SIG-M5 treated with dmso at 0.1 percent for 504 hours (cell line): Measurements from ENCODE around the gene TCN2.
A peak's percentile ranks its signal among the peaks of the same experiment; 100 is the strongest.
"Not testable (repeated sequence)": the region's sequence is repeated elsewhere in the genome, so short reads cannot be mapped to it uniquely, and the experiment has no call there.

Experiments used
- DNase-seq: peaks from one replicate; lab custom pipeline; 2025; ENCODE audit not compliant: unreplicated experiment; lab: John Stamatoyannopoulos, UW

Gene TCN2

DNA sequence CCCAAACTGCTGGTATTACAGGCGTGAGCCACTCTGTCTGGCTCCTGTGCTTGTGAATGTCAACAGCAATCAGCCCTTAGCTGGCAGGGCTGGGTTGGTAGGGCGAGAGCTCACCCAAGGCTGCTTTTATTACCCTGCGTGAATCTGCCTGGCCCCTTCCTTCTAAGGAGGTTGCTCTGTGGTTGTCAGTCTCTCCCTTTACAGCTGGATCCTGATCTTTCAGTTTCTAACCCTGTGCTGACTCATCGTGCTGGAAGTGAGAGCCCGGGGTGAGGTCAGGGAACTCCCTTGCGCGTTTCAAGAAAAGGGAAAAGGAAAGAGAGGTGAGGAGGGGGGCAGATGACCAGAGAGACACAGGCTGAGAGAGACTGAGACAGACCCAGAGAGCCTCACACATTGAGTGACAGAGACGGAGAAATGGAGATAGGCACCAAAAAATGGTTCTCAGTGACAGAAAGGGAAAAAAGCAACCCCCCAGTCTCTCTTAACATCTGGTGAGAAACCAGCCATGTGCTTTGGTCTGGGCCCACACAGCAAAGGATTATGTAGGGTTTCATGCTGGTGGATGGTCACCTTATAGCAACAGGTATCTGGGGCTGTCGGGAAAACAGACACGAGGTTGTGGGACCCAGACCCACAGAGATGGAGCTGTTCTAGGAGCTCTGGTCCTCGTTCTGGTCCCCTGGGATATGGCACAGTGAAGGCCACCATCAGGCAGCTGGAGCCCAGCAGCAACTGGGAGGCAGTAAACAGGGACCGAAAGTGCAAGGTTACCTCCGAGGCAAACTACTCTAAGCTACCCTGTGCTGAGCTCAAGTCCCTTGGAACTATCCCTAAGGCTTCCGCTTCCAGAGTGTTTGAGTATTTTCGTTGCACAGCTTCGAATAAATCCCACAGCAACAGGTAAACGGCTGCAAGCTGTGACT is 2.5 kb downstream of the TCN2 start:
- peak; percentile 82 for DNase-seq

DNA sequence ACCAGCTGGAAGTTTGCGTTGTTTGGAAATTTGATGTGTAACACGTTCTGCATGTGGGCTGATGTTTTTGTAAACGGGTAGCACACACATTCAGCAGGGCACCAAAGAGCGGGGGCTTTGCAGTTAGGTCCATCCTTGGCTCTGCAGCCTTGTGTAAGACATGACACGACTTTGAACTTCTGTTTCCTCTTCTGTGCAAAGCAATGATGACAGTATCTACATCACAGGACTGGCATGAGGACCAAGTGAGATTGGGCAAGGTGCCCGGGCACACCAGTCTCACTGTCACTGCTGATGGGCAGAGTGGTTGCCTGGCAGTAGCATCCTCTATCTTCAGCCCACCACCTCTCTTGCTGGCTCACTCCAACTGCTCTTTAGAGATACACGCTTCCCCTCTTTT is 3.3 kb downstream of the TCN2 start:
- peak; percentile 17 for DNase-seq

DNA sequence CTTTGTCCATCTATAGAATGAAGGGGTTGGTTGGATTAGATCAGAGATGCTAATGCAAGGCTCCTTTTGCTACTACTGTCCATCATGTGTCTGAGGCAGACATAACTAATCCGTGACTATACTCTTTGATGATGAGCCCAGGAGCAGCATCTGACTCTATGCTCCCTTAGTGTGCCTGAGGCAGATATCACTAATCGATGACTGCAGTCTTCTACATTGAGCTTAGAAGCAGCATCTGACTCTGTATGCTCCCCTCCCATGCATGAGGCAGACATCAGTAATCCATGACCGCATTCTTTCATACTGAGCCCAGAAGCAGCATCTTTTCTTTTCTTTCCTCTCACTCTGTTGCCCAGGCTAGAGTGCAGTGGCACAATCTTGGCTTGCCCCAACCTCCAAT is 4.2 kb downstream of the TCN2 start:
- DNase-seq: no peak

DNA sequence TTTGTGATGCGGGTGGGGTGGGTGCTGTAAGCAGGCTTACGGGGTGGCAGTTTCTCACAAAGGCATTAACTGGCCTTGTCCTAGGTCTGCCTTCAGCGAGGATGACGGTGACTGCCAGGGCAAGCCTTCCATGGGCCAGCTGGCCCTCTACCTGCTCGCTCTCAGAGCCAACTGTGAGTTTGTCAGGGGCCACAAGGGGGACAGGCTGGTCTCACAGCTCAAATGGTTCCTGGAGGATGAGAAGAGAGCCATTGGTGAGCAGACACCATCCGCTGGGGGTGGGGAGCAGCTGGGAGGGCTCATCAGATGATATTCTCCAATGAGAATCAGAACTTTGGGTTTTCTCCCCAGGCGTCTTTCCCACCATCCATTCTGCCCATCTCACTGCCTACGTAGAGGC is 5.8 kb downstream of the TCN2 start:
- no peak for DNase-seq

DNA sequence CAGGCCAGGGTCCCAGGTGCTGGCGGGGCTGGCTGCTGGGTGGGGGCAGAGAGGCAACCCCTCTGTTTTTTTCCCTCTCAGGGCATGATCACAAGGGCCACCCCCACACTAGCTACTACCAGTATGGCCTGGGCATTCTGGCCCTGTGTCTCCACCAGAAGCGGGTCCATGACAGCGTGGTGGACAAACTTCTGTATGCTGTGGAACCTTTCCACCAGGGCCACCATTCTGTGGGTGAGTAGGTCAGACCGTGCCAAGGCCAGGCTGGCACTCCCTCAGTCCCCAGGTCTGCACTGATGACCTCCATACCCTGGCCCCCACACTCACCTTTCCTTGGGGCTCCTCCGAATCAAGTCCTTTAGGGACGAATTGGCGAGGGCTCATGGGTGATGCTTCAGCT is 7.3 kb downstream of the TCN2 start:
- no peak for DNase-seq

DNA sequence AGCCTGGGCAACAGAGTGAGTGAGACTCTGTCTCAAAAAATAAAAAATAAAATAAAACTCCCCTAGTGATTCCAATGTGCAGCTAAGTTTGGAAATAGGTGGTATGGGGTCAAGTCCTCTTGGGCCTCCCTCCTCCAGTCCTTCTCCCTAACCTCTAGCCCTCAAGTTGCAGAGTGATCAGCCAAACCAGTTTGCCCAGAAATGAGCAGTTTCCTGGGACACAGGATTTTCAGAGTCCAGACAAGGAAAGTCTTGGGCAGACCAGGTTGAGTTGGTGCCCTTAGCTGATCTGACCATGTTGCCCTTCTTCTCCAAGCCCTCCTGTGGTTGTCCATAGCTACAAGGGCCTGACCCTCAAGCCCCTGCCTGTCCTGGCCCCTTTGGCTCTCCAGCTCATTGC is 7.9 kb downstream of the TCN2 start:
- DNase-seq: no peak

DNA sequence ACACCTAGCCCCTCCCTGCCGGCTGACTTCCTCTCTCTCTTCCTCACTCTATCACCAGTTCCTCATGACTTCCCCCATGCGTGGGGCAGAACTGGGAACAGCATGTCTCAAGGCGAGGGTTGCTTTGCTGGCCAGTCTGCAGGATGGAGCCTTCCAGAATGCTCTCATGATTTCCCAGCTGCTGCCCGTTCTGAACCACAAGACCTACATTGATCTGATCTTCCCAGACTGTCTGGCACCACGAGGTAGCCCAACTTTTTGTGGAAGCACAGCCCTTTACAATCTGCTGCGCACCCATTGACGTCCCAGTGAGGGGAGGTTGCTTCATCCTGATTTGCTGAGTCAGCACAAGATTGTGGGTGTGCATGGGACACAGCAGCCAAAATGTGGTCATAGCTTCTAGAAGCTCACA is 8.6 kb downstream of the TCN2 start:
- DNase-seq: no peak

DNA sequence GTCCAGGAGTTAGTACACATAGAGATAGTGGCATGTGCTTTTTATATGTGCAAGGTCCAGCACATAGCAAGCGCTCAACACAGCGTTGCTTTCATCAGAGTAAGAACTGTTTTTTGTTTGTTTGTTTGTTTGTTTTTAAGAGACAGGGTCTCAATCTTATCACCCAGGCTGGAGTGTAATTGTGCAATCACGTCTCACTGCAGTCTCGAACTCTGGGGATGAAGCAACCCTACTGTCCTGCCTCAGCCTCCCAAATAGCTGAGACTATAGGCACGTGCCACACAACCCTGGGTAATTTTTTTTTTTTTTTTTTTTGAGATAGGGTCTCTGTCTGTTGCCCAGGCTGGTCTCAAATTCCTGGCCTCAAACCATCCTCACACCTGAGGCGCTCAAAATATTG is 10.8 kb downstream of the TCN2 start:
- no peak for DNase-seq

DNA sequence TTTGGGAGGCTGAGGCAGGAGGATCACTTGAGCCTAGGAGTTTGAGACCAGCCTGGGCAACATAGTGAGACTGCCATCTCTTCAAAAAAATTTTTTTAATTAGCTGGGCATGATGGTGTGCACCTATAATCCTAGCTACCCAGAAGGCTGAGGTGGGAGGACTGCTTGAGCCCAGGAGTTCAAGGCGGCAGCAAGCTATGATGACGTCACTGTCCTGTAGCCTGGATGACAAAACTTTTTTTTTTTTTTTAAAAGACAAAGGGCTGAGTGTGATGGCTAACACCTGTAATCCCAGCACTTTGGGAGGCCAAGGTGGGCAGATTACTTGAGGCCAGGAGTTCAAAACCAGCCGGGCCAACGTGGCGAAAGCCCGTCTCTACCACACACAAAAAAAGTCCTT is 12.9 kb downstream of the TCN2 start:
- DNase-seq: not testable (repeated sequence)

DNA sequence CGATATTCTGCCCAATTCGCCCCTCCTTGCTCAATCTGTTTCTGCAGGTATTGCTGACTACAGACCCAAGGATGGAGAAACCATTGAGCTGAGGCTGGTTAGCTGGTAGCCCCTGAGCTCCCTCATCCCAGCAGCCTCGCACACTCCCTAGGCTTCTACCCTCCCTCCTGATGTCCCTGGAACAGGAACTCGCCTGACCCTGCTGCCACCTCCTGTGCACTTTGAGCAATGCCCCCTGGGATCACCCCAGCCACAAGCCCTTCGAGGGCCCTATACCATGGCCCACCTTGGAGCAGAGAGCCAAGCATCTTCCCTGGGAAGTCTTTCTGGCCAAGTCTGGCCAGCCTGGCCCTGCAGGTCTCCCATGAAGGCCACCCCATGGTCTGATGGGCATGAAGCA is 19.4 kb downstream of the TCN2 start:
- no peak for DNase-seq

DNA sequence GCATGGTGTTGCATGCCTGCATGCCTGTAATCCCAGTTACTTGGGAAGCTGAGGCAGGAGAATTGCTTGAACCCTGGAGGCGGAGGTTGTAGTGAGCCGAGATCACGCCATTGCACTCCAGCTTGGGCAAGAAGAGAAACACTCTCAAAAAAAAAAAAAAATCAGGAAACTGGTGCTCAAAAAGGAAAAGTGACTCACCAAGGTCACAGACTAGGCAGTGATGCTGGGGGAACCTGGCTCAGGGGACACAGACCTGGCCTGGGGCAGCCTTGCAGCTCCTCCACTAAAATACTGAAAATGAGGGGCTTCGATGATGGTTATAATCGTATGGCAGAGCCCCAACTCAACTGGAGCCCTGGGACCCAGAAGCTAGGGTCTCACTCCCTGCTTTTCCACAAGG is 20.5 kb downstream of the TCN2 start:
- DNase-seq: no peak

DNA sequence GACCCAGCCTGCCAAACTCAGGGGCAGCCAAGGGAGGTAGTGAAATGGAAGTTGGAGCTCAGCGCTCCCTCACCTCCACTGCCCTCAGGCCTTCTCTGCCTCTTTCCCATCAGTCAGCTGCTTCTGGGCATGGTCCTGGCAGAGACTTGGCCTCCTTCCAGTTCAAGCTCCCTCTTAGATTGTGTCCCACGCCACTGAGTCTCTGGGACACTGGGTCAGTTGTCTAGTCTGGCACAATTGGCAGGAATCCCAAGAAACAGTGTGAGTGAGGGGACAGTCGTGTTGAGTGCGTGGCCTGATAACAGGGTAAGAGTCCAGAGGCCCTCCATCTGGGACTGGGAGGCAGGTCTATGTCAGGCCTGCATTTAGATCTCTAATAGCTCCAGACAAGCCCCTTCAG is 21.5 kb downstream of the TCN2 start:
- no peak for DNase-seq

DNA sequence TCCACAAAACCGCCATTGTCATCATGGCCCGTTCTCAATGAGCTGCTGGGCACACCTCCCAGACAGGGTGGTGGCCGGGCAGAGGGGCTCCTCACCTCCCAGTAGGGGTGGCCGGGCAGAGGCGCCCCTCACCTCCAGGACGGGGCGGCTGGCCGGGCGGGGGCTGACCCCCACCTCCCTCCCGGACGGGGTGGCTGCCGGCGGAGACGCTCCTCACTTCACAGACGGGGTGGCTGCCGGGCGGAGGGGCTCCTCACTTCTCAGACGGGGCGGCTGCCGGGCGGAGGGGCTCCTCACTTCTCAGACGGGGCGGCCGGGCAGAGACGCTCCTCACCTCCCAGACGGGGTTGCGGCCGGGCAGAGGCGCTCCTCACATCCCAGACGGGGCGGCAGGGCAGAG is 24.5 kb downstream of the TCN2 start:
- DNase-seq: not testable (repeated sequence)

DNA sequence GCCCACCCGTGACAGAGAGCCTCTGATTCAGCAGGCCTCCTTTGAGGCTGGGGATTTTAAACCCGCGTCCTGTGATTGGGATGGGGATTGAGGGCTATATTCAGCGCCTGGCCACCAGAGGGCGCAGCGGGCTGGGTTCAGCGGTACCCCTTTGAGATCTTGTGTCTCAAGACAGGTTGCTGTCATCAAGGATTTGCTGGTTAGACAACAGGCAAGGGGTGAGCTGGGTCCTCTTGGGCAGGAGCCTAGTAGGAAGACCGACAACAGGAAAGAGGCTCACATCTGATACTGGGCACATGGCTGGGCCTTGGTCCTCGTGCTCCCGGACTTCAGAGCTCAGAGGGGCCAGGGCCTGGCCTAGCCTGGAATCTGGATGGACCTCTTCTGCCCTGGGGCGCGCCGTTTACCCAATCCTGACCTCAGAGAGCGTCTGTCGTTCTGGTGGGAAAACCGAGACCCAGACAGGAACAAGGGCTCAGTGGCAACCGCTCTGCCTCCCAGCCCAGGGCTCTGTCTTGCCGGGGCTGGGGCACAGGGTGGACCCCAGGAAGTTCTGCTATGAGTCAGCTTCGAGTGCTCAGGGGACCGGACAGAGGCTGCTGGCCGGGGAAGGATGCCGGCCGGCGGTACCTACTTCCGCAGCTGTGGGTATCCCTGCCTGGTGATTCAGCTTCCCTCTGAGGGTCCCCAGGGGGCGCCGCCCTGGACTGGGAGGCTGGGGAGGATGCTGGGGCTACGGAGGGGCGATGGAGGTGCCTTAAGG is 27.7 kb downstream of the TCN2 start:
- DNase-seq: peak; percentile 87

DNA sequence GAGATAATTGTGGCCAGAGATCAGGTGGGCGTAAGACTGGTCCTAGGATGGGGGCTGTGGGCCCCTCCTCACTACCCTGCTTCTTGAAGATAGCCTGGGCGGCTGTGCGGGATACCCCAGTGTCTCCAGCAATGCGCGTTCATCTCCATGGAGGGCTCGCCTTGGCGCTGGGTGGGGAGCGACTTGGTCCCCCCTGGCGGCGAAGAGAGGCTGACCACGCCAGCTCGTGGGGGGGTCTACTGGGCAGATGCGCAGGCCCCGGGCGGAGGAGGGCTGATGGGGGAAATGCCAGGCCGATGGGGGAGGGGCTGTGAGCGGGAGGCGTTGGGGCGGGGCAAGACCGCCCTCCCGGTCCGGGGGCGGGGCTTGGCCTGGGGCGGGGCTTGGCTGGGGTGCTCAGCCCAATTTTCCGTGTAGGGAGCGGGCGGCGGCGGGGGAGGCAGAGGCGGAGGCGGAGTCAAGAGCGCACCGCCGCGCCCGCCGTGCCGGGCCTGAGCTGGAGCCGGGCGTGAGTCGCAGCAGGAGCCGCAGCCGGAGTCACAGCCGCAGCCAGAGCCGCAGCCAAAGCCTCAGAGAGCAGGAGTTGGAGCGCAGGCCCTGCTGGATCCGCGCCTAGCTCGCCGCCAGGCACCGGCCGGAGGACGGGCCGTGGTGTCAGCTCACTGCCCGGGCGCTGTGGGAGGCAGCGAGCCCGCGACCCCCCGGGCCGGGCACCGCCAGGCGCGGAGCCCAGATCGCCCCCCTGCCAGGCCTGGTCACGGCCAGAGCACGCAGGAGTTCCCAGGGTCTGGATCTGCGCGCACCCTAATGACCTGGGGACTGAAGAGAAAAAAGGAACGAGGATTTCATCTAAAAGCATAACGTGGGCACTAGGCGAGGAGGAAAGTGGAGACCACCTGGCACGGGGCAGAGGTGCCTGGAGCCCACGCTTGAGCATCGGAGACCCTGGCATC is 28.6 kb downstream of the TCN2 start, which contains the start of gene SLC35E4:
Gene SLC35E4 (plus strand): TSS at position 509 of the 953 bp plus-strand sequence. CDS start 670 bp downstream, outside the sequence.
- peak; percentile 82 for DNase-seq

DNA sequence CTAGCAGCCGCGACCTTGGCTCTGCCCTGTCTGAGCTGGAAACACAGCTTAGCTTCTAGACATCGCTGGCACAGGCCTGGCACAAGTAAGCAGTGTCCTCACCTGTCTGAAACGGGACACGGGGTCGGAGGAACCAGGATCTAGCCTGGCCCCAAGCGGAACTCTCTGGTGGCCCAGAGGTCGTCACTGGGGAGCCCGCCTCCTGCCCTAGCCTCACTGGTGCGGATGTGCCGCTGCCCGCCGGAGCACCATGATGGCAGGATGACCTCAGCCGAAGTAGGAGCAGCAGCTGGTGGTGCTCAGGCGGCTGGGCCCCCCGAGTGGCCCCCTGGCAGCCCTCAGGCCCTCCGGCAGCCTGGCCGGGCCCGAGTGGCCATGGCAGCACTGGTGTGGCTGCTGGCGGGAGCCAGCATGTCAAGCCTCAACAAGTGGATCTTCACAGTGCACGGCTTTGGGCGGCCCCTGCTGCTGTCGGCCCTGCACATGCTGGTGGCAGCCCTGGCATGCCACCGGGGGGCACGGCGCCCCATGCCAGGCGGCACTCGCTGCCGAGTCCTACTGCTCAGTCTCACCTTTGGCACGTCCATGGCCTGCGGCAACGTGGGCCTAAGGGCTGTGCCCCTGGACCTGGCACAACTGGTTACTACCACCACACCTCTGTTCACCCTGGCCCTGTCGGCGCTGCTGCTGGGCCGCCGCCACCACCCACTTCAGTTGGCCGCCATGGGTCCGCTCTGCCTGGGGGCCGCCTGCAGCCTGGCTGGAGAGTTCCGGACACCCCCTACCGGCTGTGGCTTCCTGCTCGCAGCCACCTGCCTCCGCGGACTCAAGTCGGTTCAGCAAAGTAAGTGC is 29.5 kb downstream of the TCN2 start:
- DNase-seq: no peak

DNA sequence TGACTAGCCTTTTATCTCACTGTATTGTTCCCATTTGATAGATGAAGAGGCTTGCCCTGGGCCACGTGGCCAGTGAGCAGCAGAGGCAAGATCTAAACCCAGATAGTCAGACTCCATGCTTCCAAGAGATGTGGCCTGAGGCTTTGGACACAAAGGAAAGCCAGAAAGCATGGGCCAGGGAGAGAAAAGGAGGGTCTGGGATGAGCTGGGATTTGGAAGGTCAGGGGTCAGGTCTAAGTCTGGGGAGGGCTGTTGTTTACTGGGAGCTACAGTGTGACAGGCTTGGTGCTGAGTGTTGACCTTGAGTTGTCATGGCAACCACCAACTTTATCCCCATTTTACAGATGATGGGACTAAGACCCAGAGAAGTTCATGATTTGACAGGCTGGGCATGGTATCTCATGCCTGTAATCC is 30.7 kb downstream of the TCN2 start:
- DNase-seq: no peak

DNA sequence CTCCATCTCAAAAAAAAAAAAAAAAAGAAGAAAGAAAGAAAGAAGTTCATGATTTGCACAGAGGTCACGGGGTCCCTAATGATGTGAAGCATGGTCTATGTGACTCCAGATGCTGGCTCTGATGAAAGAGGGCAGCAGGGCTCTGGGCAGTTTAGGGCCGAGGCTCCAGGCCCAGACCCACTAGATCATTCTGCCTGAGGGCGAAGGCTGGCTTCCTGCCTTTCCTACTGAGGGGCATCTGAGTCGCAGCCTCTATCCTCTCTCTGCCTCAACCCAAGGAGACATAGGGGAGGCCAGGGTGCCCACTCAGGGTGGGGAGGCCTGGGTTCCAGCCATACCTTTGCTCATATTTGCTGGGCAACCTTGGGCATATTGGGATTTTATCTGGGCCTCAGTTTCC is 33.4 kb downstream of the TCN2 start:
- no peak for DNase-seq

DNA sequence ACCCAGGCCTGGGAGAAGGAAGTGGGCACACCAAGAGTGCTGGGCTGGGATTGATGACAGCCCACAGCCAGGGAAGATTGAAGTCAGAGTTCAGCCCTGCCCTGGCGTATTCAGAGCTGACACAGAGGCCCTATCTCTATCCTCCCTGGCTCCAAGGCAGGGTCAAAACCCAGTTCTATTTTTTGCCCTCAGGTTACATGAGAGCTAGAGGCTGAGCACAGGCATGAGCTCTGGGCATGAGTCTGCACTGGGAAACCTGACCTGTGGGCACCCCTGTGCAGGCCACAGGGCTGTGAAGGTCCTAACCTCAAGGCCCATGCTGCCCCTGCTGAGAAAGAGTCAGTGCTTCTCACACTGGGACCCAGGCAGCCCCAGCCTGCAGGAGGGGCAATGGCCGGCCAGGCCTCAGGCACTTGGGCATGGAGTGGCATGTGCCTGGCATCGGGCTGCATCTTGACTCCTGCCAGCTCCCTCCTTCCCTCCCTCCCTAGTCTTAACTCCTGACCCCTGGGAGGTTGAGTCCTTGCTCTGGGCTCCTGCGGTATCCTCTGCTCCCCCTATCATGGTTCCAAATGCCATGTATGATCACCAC is 34.0 kb downstream of the TCN2 start:
- no peak for DNase-seq
